ENCODE measurements around the gene FBXW10. TPM values are rescaled to one million over a fixed set of nuclear protein-coding genes. Genes with fewer than 3 reads are reported as not detected.

FBXW10 gene, protein sequence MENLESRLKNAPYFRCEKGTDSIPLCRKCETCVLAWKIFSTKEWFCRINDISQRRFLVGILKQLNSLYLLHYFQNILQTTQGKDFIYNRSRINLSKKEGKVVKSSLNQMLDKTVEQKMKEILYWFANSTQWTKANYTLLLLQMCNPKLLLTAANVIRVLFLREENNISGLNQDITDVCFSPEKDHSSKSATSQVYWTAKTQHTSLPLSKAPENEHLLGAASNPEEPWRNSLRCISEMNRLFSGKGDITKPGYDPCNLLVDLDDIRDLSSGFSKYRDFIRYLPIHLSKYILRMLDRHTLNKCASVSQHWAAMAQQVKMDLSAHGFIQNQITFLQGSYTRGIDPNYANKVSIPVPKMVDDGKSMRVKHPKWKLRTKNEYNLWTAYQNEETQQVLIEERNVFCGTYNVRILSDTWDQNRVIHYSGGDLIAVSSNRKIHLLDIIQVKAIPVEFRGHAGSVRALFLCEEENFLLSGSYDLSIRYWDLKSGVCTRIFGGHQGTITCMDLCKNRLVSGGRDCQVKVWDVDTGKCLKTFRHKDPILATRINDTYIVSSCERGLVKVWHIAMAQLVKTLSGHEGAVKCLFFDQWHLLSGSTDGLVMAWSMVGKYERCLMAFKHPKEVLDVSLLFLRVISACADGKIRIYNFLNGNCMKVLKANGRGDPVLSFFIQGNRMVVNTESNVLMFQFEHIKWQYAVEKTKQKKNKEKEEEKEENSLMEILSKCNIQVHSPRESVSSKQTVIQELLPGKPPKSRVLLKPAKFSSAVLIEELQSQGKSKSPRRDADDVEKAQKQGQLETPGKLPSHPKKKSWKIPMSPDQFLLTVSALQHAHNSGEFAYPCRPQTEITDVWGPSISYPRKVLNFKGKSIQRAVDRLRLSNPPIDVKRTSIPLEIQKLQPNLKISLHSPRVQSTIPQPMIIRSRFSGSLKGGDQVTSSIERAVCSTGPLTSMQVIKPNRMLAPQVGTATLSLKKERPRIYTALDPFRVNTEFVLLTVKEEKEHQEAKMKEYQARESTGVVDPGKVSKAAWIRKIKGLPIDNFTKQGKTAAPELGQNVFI
- not detected in 2 replicates for total RNA-seq

DNA sequence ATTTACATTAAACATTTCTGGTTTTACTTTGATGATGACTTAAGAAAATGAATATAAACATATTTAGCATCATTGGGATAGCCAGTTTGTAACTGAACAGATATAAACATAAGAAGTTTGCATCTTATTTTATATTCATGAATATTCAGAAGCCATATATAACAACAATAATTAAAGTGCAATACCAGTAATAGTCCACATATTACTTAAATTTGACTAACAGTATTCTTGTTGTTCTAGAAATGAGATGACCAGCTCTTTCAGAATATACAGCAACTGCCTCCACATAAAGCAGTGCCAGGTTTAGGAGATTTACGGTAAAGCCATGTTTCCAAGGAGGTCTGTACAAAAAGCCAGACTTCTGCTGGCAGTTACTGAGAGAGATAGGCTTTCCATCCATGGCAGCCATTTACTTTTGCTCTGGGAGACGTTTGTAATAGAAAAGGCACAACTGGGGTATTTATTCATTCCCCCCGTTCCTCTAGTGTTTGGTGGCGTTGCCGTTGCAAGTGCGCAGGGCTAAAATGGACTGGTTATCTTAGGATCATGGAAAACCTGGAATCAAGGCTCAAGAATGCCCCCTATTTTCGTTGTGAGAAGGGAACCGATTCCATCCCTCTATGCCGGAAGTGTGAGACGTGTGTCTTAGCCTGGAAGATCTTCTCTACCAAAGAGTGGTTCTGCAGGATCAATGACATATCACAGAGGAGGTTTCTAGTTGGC lies at the start of gene FBXW10:
Gene FBXW10 (plus strand): TSS at position 356 of the 723 bp plus-strand sequence. CDS start 191 bp downstream, at position 547.

GRCh38 chr17:18780991-18781718 lies 37.3 kb downstream of the FBXW10 start, which contains the start of gene TVP23B:
Gene TVP23B, plus strand, starts transcription at chr17:18781183. Its CDS starts 111 bp downstream, at chr17:18781294.

Other genes with a start within 250 kb of the FBXW10 start
- gene TBC1D28, start 99.7 kb upstream of the FBXW10 start, total RNA-seq: not detected in 2 replicates
- 4.6 and 10.4 TPM in 2 replicates for gene FOXO3B, start 61.7 kb upstream of the FBXW10 start, total RNA-seq
- gene TVP23B, start 37.1 kb downstream of the FBXW10 start, total RNA-seq: 13.8 and 15.5 TPM in 2 replicates
- gene PRPSAP2, start 114.1 kb downstream of the FBXW10 start, total RNA-seq: 19.1 and 23.0 TPM in 2 replicates
- gene SLC5A10, start 208.1 kb downstream of the FBXW10 start, total RNA-seq: 0.13 TPM in 1 of 2 replicates, not detected in the other